ENCODE data around the gene NGRN.

The NGRN gene

GRCh38 chr15:90320062-90320884 lies 54.8 kb downstream of the NGRN start:
- DNase-seq, result peak; percentile 85 to 88

GRCh38 chr15:90320885-90321278 lies 55.4 kb downstream of the NGRN start:
- no peak for DNase-seq

All from Kasumi-1 (cell line).